Measurements from ENCODE around the gene E4F1. TPM values are rescaled to one million over a fixed set of nuclear protein-coding genes. Genes with fewer than 3 reads are reported as not detected.

The E4F1 gene
- total and polyA plus RNA-seq, 10 of the 15 experiments (the other 5 are each of a cell fraction or from before 2014, with no cell fraction given): 0.23 to 36.5 (median 14.5) TPM

- TF ChIP-seq ZBTB4 (CRISPR knock-in tag; IDR thresholded peaks at IDR 0.05): no peak
- no peak for TF ChIP-seq SREBF2 (IDR thresholded peaks at IDR 0.05; ENCODE audit: low read length)
- TF ChIP-seq KAT2A (conservative IDR thresholded peaks at IDR 0.05; ENCODE audit: control insufficient read depth, low read depth, low read length): no peak
- no peak for TF ChIP-seq E2F8 (IDR thresholded peaks at IDR 0.05; ENCODE audit: low read depth, partially characterized antibody)
- TF ChIP-seq ELK1 (IDR thresholded peaks at IDR 0.05; ENCODE audit: low read depth, low read length): no peak; the same call in 1 of the 2 replicates
- TF ChIP-seq POLR2AphosphoS5 (IDR thresholded peaks at IDR 0.05; ENCODE audit: low read length): peak; percentile 83; the same call in 1 of the 2 replicates
- TF ChIP-seq BCL3 (IDR thresholded peaks at IDR 0.05; ENCODE audit: borderline replicate concordance, insufficient read depth, low read depth, low read length, poor library complexity, severe bottlenecking): no peak
- TF ChIP-seq BMI1 (IDR thresholded peaks at IDR 0.05; ENCODE audit: borderline replicate concordance): no peak
- no peak for TF ChIP-seq GABPA (IDR thresholded peaks at IDR 0.05; ENCODE audit: low read depth)
- TF ChIP-seq SIN3A (IDR thresholded peaks at IDR 0.05; ENCODE audit: low read depth, low read length): peak; percentile 41; the same call in 1 of the 2 replicates
- peak; percentile 87 for TF ChIP-seq BCLAF1 (IDR thresholded peaks at IDR 0.05)
- TF ChIP-seq RCOR1 (conservative IDR thresholded peaks at IDR 0.05; ENCODE audit: low read depth, low read length): no peak
- TF ChIP-seq SMAD1 (IDR thresholded peaks at IDR 0.05; ENCODE audit: low read depth, partially characterized antibody): no peak
- peak; percentile 96 for TF ChIP-seq FOXK2 (IDR thresholded peaks at IDR 0.05)
- TF ChIP-seq MXI1 (IDR thresholded peaks at IDR 0.05; ENCODE audit: low read depth, low read length): peak; percentile 75
- no peak for TF ChIP-seq HDAC6 (IDR thresholded peaks at IDR 0.05; ENCODE audit: unreplicated experiment)
- peak; percentile 55 for TF ChIP-seq SIX5 (IDR thresholded peaks at IDR 0.05; ENCODE audit: low read depth, low read length, severe bottlenecking)
These were observed 18.1 kb upstream of the E4F1 start, which contains the start of gene MLST8 (continued) for GRCh38 chr16:2205104-2205966.
